ENCODE results near the gene ESYT2.

GRCh38 chr7:158869876-158870275 is 40.6 kb upstream of the ESYT2 start:
- TF ChIP-seq, protein P1, sequence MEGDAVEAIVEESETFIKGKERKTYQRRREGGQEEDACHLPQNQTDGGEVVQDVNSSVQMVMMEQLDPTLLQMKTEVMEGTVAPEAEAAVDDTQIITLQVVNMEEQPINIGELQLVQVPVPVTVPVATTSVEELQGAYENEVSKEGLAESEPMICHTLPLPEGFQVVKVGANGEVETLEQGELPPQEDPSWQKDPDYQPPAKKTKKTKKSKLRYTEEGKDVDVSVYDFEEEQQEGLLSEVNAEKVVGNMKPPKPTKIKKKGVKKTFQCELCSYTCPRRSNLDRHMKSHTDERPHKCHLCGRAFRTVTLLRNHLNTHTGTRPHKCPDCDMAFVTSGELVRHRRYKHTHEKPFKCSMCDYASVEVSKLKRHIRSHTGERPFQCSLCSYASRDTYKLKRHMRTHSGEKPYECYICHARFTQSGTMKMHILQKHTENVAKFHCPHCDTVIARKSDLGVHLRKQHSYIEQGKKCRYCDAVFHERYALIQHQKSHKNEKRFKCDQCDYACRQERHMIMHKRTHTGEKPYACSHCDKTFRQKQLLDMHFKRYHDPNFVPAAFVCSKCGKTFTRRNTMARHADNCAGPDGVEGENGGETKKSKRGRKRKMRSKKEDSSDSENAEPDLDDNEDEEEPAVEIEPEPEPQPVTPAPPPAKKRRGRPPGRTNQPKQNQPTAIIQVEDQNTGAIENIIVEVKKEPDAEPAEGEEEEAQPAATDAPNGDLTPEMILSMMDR (IDR thresholded peaks at IDR 0.05) = no peak
- TF ChIP-seq POLR2A (IDR thresholded peaks at IDR 0.05) = no peak
